Smooth muscle cell (in vitro differentiated cells): ENCODE results near the gene SLC4A8. TPM values are rescaled to one million over a fixed set of nuclear protein-coding genes. Genes with fewer than 3 reads are reported as not detected.
A peak's percentile ranks its signal among the peaks of the same experiment; 100 is the strongest.

Experiments used
- DNase-seq: peaks from one replicate; lab custom pipeline; 2025; ENCODE audit not compliant: unreplicated experiment; lab: John Stamatoyannopoulos, UW
- H2AFZ ChIP-seq: fragments of 200-600 bp; sonication (generic); 2 replicates; pipeline ENCODE4 v1.6.0; 2016; ENCODE audit warnings: antibody characterized with exemption, low read depth, mild to moderate bottlenecking
- H3F3A ChIP-seq: fragments of 200-600 bp; sonication (generic); 2 replicates; pipeline ENCODE4 v1.6.0; 2017; ENCODE audit warnings: antibody characterized with exemption, low read depth
- H3K27ac ChIP-seq: fragments of 200-600 bp; sonication (generic); 2 replicates; pipeline ENCODE4 v1.5.1; 2016; ENCODE audit warnings: low read depth, mild to moderate bottlenecking
- H3K27me3 ChIP-seq: fragments of 200-600 bp; sonication (generic); 2 replicates; pipeline ENCODE4 v1.6.1; 2016; ENCODE audit warnings: low read depth, mild to moderate bottlenecking
- H3K36me3 ChIP-seq: fragments of 200-600 bp; sonication (generic); 2 replicates; pipeline ENCODE4 v1.5.1; 2016; ENCODE audit warnings: low read depth
- H3K4me1 ChIP-seq: fragments of 200-600 bp; sonication (generic); 2 replicates; pipeline ENCODE4 v1.5.1; 2016; ENCODE audit warnings: low read depth
- H3K4me2 ChIP-seq: fragments of 200-600 bp; sonication (generic); 2 replicates; pipeline ENCODE4 v1.6.0; 2016; ENCODE audit warnings: mild to moderate bottlenecking
- H3K4me3 ChIP-seq: fragments of 200-600 bp; sonication (generic); 2 replicates; pipeline ENCODE4 v1.5.1; 2016; ENCODE audit warnings: mild to moderate bottlenecking
- H3K79me2 ChIP-seq: fragments of 200-600 bp; sonication (generic); 2 replicates; pipeline ENCODE4 v1.6.0; 2016; ENCODE audit warnings: low read depth, mild to moderate bottlenecking
- H3K9ac ChIP-seq: fragments of 200-600 bp; sonication (generic); 2 replicates; pipeline ENCODE4 v1.6.0; 2016; ENCODE audit warnings: low read depth
- H3K9me3 ChIP-seq: fragments of 200-600 bp; sonication (generic); replicated peaks from 2 replicates; pipeline ENCODE4 v1.5.1; 2016; ENCODE audit warnings: low read depth
- H4K20me1 ChIP-seq: fragments of 200-600 bp; sonication (generic); 2 replicates; pipeline ENCODE4 v1.6.0; 2016; ENCODE audit warnings: low read depth
- WGBS: methylation state at CpG from one replicate; pipeline ENCODE4 v1.1.7; 2016; ENCODE audit warnings: low lambda C conversion rate; 5-methylcytosine and 5-hydroxymethylcytosine counted together
- polyA plus RNA-seq: library from polyadenylated mRNA; unstranded; fragments of >200 nt; fragmentation: Nextera tagmentation; extraction: Ambion mirVana; gene quantifications from 2 replicates; pipeline ENCODE4 v1.2.1, GENCODE V29; 2016
- total RNA-seq: library from RNA; depleted of rRNA; stranded (reverse); fragments of >200 nt; gene quantifications from 2 replicates; pipeline ENCODE4 v1.2.3, GENCODE V29; 2014
- TF ChIP-seq, protein P1 (sequence below): fragments of 200-600 bp; sonication (generic); IDR thresholded peaks from 2 replicates; pipeline ENCODE4 v1.5.1; 2017; ENCODE audit warnings: borderline replicate concordance, mild to moderate bottlenecking, antibody characterized with exemption; ENCODE audit not compliant: insufficient read depth, poor library complexity, severe bottlenecking

The SLC4A8 gene
- total and polyA plus RNA-seq, 2 experiments from 2014 or later: 1.00 to 5.2 TPM

DNA sequence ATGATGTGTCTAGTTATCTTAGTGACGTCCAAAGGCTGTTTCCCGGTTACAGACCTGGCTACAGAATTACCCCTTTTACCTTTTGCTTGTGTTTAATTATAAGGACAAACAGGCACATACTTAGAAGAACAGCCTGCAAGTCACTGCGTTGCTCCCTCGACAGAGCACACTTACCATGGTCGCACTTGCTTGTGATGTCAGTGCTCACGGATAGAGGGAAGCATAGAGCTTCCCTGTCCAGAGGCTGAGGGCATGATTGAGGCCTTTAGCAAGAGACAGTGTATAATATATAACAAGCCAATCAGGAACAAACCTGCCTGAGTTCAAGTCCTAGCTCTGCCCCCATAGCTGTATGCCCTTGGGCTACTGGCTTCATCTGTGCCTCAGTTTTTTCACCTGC is 93.2 kb downstream of the SLC4A8 start:
- no peak overlapping the region for H3K9ac ChIP-seq
- no peak for DNase-seq
- no peaks in the 10 kb centered on the region for H3K36me3 ChIP-seq
- peaks cover 6% of the 10 kb centered on the region for H3F3A ChIP-seq
- H3K79me2 ChIP-seq: no peaks in the 10 kb centered on the region
- no peak overlapping the region for H2AFZ ChIP-seq
- H4K20me1 ChIP-seq: no peaks in the 10 kb centered on the region
- 77% methylated on average over 6 of the region's 6 CpGs for WGBS
- no peak overlapping the region for H3K4me2 ChIP-seq
- H3K27me3 ChIP-seq: no peaks in the 10 kb centered on the region
- no peaks in the 10 kb centered on the region for H3K9me3 ChIP-seq
- TF ChIP-seq, protein P1, sequence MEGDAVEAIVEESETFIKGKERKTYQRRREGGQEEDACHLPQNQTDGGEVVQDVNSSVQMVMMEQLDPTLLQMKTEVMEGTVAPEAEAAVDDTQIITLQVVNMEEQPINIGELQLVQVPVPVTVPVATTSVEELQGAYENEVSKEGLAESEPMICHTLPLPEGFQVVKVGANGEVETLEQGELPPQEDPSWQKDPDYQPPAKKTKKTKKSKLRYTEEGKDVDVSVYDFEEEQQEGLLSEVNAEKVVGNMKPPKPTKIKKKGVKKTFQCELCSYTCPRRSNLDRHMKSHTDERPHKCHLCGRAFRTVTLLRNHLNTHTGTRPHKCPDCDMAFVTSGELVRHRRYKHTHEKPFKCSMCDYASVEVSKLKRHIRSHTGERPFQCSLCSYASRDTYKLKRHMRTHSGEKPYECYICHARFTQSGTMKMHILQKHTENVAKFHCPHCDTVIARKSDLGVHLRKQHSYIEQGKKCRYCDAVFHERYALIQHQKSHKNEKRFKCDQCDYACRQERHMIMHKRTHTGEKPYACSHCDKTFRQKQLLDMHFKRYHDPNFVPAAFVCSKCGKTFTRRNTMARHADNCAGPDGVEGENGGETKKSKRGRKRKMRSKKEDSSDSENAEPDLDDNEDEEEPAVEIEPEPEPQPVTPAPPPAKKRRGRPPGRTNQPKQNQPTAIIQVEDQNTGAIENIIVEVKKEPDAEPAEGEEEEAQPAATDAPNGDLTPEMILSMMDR: no peak
- H3K27ac ChIP-seq: peak overlapping the region; percentile 76
- no peak overlapping the region for H3K4me3 ChIP-seq
- H3K4me1 ChIP-seq: no peaks in the 10 kb centered on the region

DNA sequence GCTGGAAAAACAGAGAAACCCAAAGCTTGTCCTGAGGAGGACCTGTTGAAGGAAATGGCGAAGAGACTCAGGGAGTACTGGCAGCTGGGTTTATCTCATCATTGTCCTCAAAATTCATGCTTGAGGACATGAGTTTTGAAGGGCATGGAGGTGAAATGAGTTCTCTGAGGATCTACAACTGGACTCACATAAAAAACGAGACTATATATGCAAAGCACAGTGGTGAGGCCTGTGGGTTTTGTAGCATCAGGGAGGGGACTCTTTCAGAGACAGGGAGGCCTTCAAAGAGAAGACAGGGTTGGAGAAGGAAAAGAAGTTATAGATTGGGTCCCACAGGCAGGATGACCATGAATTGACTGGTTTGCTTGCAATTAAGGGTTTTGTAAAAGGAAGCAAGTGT is 95.1 kb downstream of the SLC4A8 start:
- 90% methylated on average over 2 of the region's 2 CpGs for WGBS
- Histone ChIP-seq H3K4me1 (no peaks in the 10 kb centered on the region), H3K27me3 (no peaks in the 10 kb centered on the region), H3K9me3 (no peaks in the 10 kb centered on the region), H4K20me1 (no peaks in the 10 kb centered on the region), H3K4me2 (no peak overlapping the region), H3K36me3 (no peaks in the 10 kb centered on the region), H3K79me2 (no peaks in the 10 kb centered on the region), H3F3A (peaks cover 6% of the 10 kb centered on the region), H2AFZ (no peak overlapping the region), H3K27ac (no peak overlapping the region), H3K9ac (no peak overlapping the region), H3K4me3 (no peak overlapping the region)
- no peak for DNase-seq
- TF ChIP-seq, protein P1: no peak

DNA sequence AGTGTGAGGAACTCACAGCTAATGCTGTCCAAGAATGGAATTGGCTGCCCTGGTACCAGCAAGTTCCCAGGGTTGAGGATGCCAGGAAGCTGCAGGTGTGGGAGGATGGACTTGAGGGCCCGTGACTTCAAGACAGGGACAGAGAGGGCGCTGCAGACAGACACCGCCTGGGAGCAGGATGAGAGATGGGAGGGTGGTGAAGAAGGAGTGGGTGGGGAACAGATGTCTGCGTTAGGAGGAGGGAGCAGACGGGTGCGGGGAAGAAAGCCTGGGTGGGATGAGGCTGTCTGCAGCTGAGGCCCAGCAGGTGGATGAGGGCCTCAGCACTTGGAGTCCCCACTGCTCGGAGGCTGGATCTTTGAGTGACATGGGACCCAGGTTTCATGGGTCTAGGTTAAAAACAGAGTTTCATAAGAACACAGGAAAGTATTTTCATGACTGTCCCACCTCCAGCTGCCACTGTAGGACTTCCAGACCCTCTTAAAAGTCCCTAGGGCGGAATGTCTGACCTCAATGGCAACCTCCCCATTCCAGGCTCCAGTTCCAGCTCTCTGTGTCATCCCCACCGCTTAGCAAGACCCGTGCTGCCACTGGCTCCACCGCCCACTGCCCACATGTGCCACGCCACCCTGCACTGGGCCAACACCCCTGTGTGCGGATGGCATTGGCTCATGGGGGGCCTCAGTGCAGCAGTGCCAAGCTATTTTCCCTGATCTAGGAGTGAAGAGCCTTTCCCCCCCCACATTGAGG is 96.1 kb downstream of the SLC4A8 start:
- no peak for DNase-seq
- Histone ChIP-seq H3K36me3 (no peaks in the 10 kb centered on the region), H3K9ac (no peak overlapping the region), H3K9me3 (no peaks in the 10 kb centered on the region), H4K20me1 (no peaks in the 10 kb centered on the region), H3K4me1 (no peaks in the 10 kb centered on the region), H2AFZ (no peak overlapping the region), H3K27me3 (no peaks in the 10 kb centered on the region), H3K4me2 (no peak overlapping the region), H3K27ac (no peak overlapping the region), H3F3A (peaks cover 6% of the 10 kb centered on the region), H3K4me3 (no peak overlapping the region), H3K79me2 (no peaks in the 10 kb centered on the region)
- TF ChIP-seq, protein P1: no peak
- 75% methylated on average over 13 of the region's 13 CpGs for WGBS

DNA sequence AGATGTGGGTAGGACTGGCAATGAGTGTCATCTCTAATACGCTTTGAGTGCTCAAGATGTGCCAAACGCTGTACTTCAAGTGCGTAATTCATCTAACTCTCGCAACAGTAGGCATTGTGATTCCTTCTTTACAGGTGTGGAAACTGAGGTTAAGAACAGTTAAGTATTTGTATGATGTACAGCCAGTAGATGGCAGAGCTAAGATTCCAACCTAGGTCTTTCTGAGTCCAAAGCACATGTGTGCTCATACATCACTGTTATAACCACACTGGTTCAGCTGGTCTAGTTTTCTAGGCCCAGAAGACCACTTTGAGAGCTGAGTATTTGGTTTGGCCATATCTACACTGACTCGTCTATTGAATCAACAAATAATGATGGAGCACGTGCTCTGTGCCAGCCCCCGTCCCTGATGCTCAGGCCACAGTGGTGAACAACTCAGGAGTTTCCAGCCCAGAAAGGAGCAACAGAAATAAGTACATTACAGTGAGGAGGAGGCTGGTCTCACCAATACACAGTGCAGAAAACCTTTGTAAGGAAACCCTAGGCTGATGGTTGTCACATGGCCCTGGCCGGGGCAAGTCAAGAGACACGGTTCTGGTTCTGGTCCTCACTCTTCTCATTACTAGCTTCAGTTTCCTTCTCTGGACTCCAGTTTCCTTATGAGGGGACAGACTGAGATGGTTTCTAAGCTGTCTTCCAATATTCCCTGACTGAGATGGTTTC is 97.1 kb downstream of the SLC4A8 start:
- H3K79me2 ChIP-seq: no peaks in the 10 kb centered on the region
- H4K20me1 ChIP-seq: no peaks in the 10 kb centered on the region
- no peaks in the 10 kb centered on the region for H3K4me1 ChIP-seq
- DNase-seq: no peak
- no peak overlapping the region for H3K4me3 ChIP-seq
- no peak overlapping the region for H3K4me2 ChIP-seq
- no peaks in the 10 kb centered on the region for H3K27me3 ChIP-seq
- no peak overlapping the region for H3K9ac ChIP-seq
- H3K27ac ChIP-seq: no peak overlapping the region
- H3F3A ChIP-seq: peaks cover 6% of the 10 kb centered on the region
- no peaks in the 10 kb centered on the region for H3K36me3 ChIP-seq
- no peak overlapping the region for H2AFZ ChIP-seq
- WGBS: 93% methylated on average over 9 of the region's 9 CpGs
- no peaks in the 10 kb centered on the region for H3K9me3 ChIP-seq
- TF ChIP-seq, protein P1: no peak
